HEK293 (cell line): ENCODE data around the gene PRR15L.

ENCODE experiments used
- CTCF ChIP-seq: fragments of 450-650 bp; formaldehyde crosslinking; IDR thresholded peaks from 2 replicates; pipeline ENCODE4 v1.5.1; 2016; ENCODE audit warnings: missing biosample characterization, missing genetic modification characterization
- ELK4 ChIP-seq: IDR thresholded peaks from 2 replicates; pipeline ENCODE4 v1.6.1; 2011; ENCODE audit warnings: mild to moderate bottlenecking, low read depth, low read length, borderline replicate concordance
- GLIS2 ChIP-seq: fragments of 450-650 bp; formaldehyde crosslinking; IDR thresholded peaks from 2 replicates; pipeline ENCODE4 v1.5.1; 2016; ENCODE audit warnings: missing biosample characterization, missing genetic modification characterization
- RBAK ChIP-seq: fragments of 450-650 bp; formaldehyde crosslinking; IDR thresholded peaks from 2 replicates; pipeline ENCODE4 v1.5.1; 2016; ENCODE audit warnings: missing biosample characterization, missing genetic modification characterization
- REST ChIP-seq: fragments of 450-650 bp; formaldehyde crosslinking; IDR thresholded peaks from 2 replicates; pipeline ENCODE4 v1.5.1; 2016; ENCODE audit warnings: missing biosample characterization, missing genetic modification characterization
- YY1 ChIP-seq: fragments of 450-650 bp; formaldehyde crosslinking; IDR thresholded peaks from 2 replicates; pipeline ENCODE4 v1.5.1; 2018; ENCODE audit warnings: missing biosample characterization, missing genetic modification characterization
- ZBTB17 ChIP-seq: fragments of 450-650 bp; formaldehyde crosslinking; IDR thresholded peaks from 2 replicates; pipeline ENCODE4 v1.5.1; 2016; ENCODE audit warnings: missing biosample characterization, missing genetic modification characterization
- ZFP37 ChIP-seq: fragments of 450-650 bp; formaldehyde crosslinking; IDR thresholded peaks from 2 replicates; pipeline ENCODE4 v1.5.1; 2016; ENCODE audit warnings: missing biosample characterization, missing genetic modification characterization
- ZNF202 ChIP-seq: fragments of 450-650 bp; formaldehyde crosslinking; IDR thresholded peaks from 2 replicates; pipeline ENCODE4 v1.5.1; 2016; ENCODE audit warnings: missing biosample characterization, missing genetic modification characterization, borderline replicate concordance
- ZNF24 ChIP-seq: fragments of 450-650 bp; formaldehyde crosslinking; IDR thresholded peaks from 2 replicates; pipeline ENCODE4 v1.5.1; 2016; ENCODE audit warnings: missing biosample characterization, missing genetic modification characterization
- ZNF621 ChIP-seq: fragments of 450-650 bp; formaldehyde crosslinking; IDR thresholded peaks from 2 replicates; pipeline ENCODE4 v1.5.1; 2017; ENCODE audit warnings: missing biosample characterization, missing genetic modification characterization
- ZNF843 ChIP-seq: fragments of 450-650 bp; formaldehyde crosslinking; IDR thresholded peaks from 2 replicates; pipeline ENCODE4 v1.5.1; 2016; ENCODE audit warnings: missing biosample characterization, missing genetic modification characterization
- TF ChIP-seq, protein P1 (sequence below): fragments of 450-650 bp; formaldehyde crosslinking; IDR thresholded peaks from 2 replicates; pipeline ENCODE4 v1.5.1; 2016; ENCODE audit warnings: missing biosample characterization, missing genetic modification characterization
- TF ChIP-seq, protein P2 (sequence below): fragments of 450-650 bp; formaldehyde crosslinking; IDR thresholded peaks from 2 replicates; pipeline ENCODE4 v1.5.1; 2016; ENCODE audit warnings: missing biosample characterization, missing genetic modification characterization, low read depth

GRCh38 chr17:47961406-47961805 is 3.7 kb upstream of the PRR15L start:
- TF ChIP-seq ZNF621 (tag by site-specific recombination) (no peak), ZNF202 (tag by site-specific recombination) (no peak), CTCF (tag by site-specific recombination) (no peak), REST (tag by site-specific recombination) (no peak), ZNF843 (tag by site-specific recombination) (no peak), YY1 (tag by site-specific recombination) (no peak), RBAK (tag by site-specific recombination) (no peak), GLIS2 (tag by site-specific recombination) (no peak), ELK4 (no peak), ZBTB17 (tag by site-specific recombination) (no peak), ZFP37 (no peak), ZNF24 (tag by site-specific recombination) (no peak)
- TF ChIP-seq, protein P1, sequence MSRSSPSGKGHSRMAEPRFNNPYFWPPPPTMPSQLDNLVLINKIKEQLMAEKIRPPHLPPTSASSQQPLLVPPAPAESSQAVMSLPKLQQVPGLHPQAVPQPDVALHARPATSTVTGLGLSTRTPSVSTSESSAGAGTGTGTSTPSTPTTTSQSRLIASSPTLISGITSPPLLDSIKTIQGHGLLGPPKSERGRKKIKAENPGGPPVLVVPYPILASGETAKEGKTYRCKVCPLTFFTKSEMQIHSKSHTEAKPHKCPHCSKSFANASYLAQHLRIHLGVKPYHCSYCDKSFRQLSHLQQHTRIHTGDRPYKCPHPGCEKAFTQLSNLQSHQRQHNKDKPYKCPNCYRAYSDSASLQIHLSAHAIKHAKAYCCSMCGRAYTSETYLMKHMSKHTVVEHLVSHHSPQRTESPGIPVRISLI (tag by site-specific recombination) = no peak
- TF ChIP-seq, protein P2, sequence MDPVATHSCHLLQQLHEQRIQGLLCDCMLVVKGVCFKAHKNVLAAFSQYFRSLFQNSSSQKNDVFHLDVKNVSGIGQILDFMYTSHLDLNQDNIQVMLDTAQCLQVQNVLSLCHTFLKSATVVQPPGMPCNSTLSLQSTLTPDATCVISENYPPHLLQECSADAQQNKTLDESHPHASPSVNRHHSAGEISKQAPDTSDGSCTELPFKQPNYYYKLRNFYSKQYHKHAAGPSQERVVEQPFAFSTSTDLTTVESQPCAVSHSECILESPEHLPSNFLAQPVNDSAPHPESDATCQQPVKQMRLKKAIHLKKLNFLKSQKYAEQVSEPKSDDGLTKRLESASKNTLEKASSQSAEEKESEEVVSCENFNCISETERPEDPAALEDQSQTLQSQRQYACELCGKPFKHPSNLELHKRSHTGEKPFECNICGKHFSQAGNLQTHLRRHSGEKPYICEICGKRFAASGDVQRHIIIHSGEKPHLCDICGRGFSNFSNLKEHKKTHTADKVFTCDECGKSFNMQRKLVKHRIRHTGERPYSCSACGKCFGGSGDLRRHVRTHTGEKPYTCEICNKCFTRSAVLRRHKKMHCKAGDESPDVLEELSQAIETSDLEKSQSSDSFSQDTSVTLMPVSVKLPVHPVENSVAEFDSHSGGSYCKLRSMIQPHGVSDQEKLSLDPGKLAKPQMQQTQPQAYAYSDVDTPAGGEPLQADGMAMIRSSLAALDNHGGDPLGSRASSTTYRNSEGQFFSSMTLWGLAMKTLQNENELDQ (tag by site-specific recombination) = no peak
